ENCODE results near the gene LMNA.

- TF ChIP-seq POLR2A (IDR thresholded peaks at IDR 0.05) (no peak), EP300 (IDR thresholded peaks at IDR 0.05) (no peak)
- TF ChIP-seq, protein P1, sequence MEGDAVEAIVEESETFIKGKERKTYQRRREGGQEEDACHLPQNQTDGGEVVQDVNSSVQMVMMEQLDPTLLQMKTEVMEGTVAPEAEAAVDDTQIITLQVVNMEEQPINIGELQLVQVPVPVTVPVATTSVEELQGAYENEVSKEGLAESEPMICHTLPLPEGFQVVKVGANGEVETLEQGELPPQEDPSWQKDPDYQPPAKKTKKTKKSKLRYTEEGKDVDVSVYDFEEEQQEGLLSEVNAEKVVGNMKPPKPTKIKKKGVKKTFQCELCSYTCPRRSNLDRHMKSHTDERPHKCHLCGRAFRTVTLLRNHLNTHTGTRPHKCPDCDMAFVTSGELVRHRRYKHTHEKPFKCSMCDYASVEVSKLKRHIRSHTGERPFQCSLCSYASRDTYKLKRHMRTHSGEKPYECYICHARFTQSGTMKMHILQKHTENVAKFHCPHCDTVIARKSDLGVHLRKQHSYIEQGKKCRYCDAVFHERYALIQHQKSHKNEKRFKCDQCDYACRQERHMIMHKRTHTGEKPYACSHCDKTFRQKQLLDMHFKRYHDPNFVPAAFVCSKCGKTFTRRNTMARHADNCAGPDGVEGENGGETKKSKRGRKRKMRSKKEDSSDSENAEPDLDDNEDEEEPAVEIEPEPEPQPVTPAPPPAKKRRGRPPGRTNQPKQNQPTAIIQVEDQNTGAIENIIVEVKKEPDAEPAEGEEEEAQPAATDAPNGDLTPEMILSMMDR (IDR thresholded peaks at IDR 0.05): no peak
These were observed 15.7 kb upstream of the LMNA start for GRCh38 chr1:156098784-156099183.

Measured in ovary (tissue), 3 donors.